K562 (cell line): ENCODE data around the gene PRKCSH. TPM values are rescaled to one million over a fixed set of nuclear protein-coding genes. Genes with fewer than 3 reads are reported as not detected.

ENCODE experiments used
- CBFA2T3 ChIP-seq: fragments of 450-650 bp; IDR thresholded peaks from 2 replicates; pipeline ENCODE4 v1.6.1; 2017
- CXXC5 ChIP-seq: fragments of 250-450 bp; sonication (Bioruptor Pico); IDR thresholded peaks from 2 replicates; pipeline ENCODE4 v1.8.0; 2022; ENCODE audit warnings: inconsistent platforms, mild to moderate bottlenecking, moderate library complexity
- ETS1 ChIP-seq: conservative IDR thresholded peaks from 2 replicates; pipeline ENCODE4 v1.6.1; 2011; ENCODE audit warnings: low read depth, mild to moderate bottlenecking, low read length; ENCODE audit not compliant: control insufficient read depth
- FOXM1 ChIP-seq, 2 experiments: fragments of 450-650 bp in 1 of 2; sonication (generic) in 1 of 2; formaldehyde crosslinking in 1 of 2; IDR thresholded peaks; 2 replicates each; pipeline versions ENCODE4 v1.6.1 to v1.9.0; 2017 to 2022; ENCODE audit warnings: low read depth in 2 of 2, mild to moderate bottlenecking in 2 of 2, missing genetic modification reagents in 1 of 2, moderate library complexity in 1 of 2
- GMEB1 ChIP-seq: fragments of 250-450 bp; sonication (Bioruptor Pico); IDR thresholded peaks from 2 replicates; pipeline ENCODE4 v1.4.0; 2020; ENCODE audit warnings: mild to moderate bottlenecking
- HMG20A ChIP-seq: fragments of 450-650 bp; formaldehyde crosslinking; conservative IDR thresholded peaks from 2 replicates; pipeline ENCODE4 v1.4.0; 2020; ENCODE audit warnings: mild to moderate bottlenecking, mixed read lengths
- PURB ChIP-seq: sonication (generic); formaldehyde crosslinking; IDR thresholded peaks from 2 replicates; pipeline ENCODE4 v1.9.0; 2021; ENCODE audit warnings: low read depth, mild to moderate bottlenecking, missing genetic modification reagents
- SAP30 ChIP-seq: fragments of 200-600 bp; sonication (generic); IDR thresholded peaks from 2 replicates; pipeline ENCODE4 v1.6.1; 2012; ENCODE audit warnings: borderline replicate concordance, low read depth, mild to moderate bottlenecking, moderate library complexity, low read length, control low read depth, inconsistent platforms; ENCODE audit not compliant: insufficient read depth, poor library complexity, severe bottlenecking
- ZFP30 ChIP-seq: fragments of 250-450 bp; sonication (Bioruptor Pico); IDR thresholded peaks from 2 replicates; pipeline ENCODE4 v1.8.0; 2022; ENCODE audit warnings: moderate library complexity, mild to moderate bottlenecking, inconsistent platforms, borderline replicate concordance
- ZFP36 ChIP-seq: fragments of 150-350 bp; IDR thresholded peaks from 2 replicates; pipeline ENCODE4 v1.6.1; 2018; ENCODE audit warnings: low read length, low read depth; ENCODE audit not compliant: partially characterized antibody
- ZNF212 ChIP-seq: fragments of 450-650 bp; formaldehyde crosslinking; IDR thresholded peaks from 2 replicates; pipeline ENCODE4 v1.4.0; 2020; ENCODE audit warnings: mild to moderate bottlenecking
- ZNF316 ChIP-seq: fragments of 450-650 bp; IDR thresholded peaks from 2 replicates; pipeline ENCODE4 v1.6.1; 2016
- ZNF395 ChIP-seq: fragments of 200-800 bp; sonication (Bioruptor generic); IDR thresholded peaks from 2 replicates; pipeline ENCODE4 v1.6.1; 2017; ENCODE audit warnings: missing genetic modification characterization, missing compliant biosample characterization
- ZNF609 ChIP-seq: sonication (generic); formaldehyde crosslinking; IDR thresholded peaks from 2 replicates; pipeline ENCODE4 v1.8.1; 2023; ENCODE audit warnings: missing genetic modification reagents, mild to moderate bottlenecking, borderline replicate concordance
- ZNF696 ChIP-seq: fragments of 250-450 bp; sonication (Bioruptor Pico); conservative IDR thresholded peaks from 2 replicates; pipeline ENCODE4 v1.4.0; 2020; ENCODE audit warnings: mild to moderate bottlenecking, moderate library complexity
- ZNF699 ChIP-seq: fragments of 250-450 bp; sonication (Bioruptor Pico); IDR thresholded peaks from 2 replicates; pipeline ENCODE4 v1.8.0; 2021; ENCODE audit warnings: mild to moderate bottlenecking, moderate library complexity; ENCODE audit not compliant: insufficient replicate concordance
- ZNF76 ChIP-seq: fragments of 250-450 bp; sonication (Bioruptor Pico); IDR thresholded peaks from 2 replicates; pipeline ENCODE4 v1.4.0; 2020; ENCODE audit warnings: mild to moderate bottlenecking, moderate library complexity, borderline replicate concordance
- polyA plus RNA-seq, 8 experiments: library from polyadenylated mRNA; depleted of rRNA in 4 of 8; stranded (reverse) in 5 of 8; unstranded in 3 of 8; fragments of >200 nt; fragmentation: Nextera tagmentation in 2 of 8; fragmentation: Illumina TruSeq in 1 of 8; extraction: Ambion mirVana in 2 of 8; extraction: Trizol in 1 of 8; gene quantifications; 2 replicates each; pipeline versions ENCODE4 v1.2.1 to v1.2.3, GENCODE V29; 2011 to 2014; ENCODE audit warnings: inconsistent platforms in 1 of 8, missing spikeins in 1 of 8
- total RNA-seq, 7 experiments: library from RNA; depleted of rRNA in 6 of 7; stranded (reverse); fragments of >200 nt in 6 of 7; fragmentation: Illumina TruSeq in 2 of 7; extraction: Trizol in 2 of 7; gene quantifications; 2 replicates each; pipeline versions ENCODE4 v1.2.1 to v1.2.3, GENCODE V29; 2011 to 2021; ENCODE audit warnings: low replicate concordance in 1 of 7

The PRKCSH gene
- total and polyA plus RNA-seq, 9 of the 15 experiments (the other 6 are each of a cell fraction or from before 2014, with no cell fraction given), result 2.3 to 297 (median 48.1) TPM

GRCh38 chr19:11496391-11497163 lies 61.1 kb downstream of the PRKCSH start (continued):
- TF ChIP-seq ETS1, result no peak
- no peak for TF ChIP-seq ZFP30
- TF ChIP-seq ZNF316, result peak; percentile 36; the same call in 1 of the 2 replicates
- TF ChIP-seq GMEB1 (CRISPR knock-in tag), result no peak
- no peak; the same call in 1 of the 2 replicates for TF ChIP-seq ZNF696
- no peak for TF ChIP-seq FOXM1 (IDR thresholded peaks at IDR 0.05; ENCODE audit: low read depth)
- no peak for TF ChIP-seq FOXM1 (CRISPR knock-in tag; IDR thresholded peaks at IDR 0.05; ENCODE audit: low read depth)
- no peak for TF ChIP-seq ZNF212
- TF ChIP-seq ZNF609, result no peak
- 0 out of 2 replicates have a peak, but pooled peaks have one; percentile 18 for TF ChIP-seq CXXC5 (CRISPR knock-in tag)
- no peak for TF ChIP-seq ZNF395 (CRISPR knock-in tag)
- no peak for TF ChIP-seq PURB (CRISPR knock-in tag)
- no peak for TF ChIP-seq ZNF699 (CRISPR knock-in tag)
- TF ChIP-seq SAP30, result no peak
- no peak for TF ChIP-seq HMG20A
- TF ChIP-seq CBFA2T3, result peak; percentile 15; the same call in 1 of the 2 replicates
- peak; percentile 43 for TF ChIP-seq ZFP36
- TF ChIP-seq ZNF76, result no peak
